HG02981 (cell line): ENCODE measurements around the gene TRIM17.

Experiments used
- ATAC-seq: cut with Tn5 transposase; IDR thresholded peaks from one replicate; pipeline ENCODE4 v1.9.1; 2021; ENCODE audit warnings: mild to moderate bottlenecking, moderate library complexity; ENCODE audit not compliant: unreplicated experiment

Gene TRIM17

GRCh38 chr1:228402641-228403025 is 14.0 kb downstream of the TRIM17 start:
- no peak for ATAC-seq

GRCh38 chr1:228401782-228402640 is 14.7 kb downstream of the TRIM17 start:
- ATAC-seq: no peak

- ATAC-seq: no peak
Measured at GRCh38 chr1:228400692-228401454, 15.8 kb downstream of the TRIM17 start.

- no peak for ATAC-seq
Measured at GRCh38 chr1:228400237-228400651, 16.4 kb downstream of the TRIM17 start.

GRCh38 chr1:228399531-228400236 is 17.0 kb downstream of the TRIM17 start:
- ATAC-seq: no peak

- no peak for ATAC-seq
Measured at GRCh38 chr1:228398741-228399461, 17.8 kb downstream of the TRIM17 start.

- no peak for ATAC-seq
Measured at GRCh38 chr1:228397966-228398365, 18.7 kb downstream of the TRIM17 start.

GRCh38 chr1:228396770-228397662 is 19.6 kb downstream of the TRIM17 start:
- no peak for ATAC-seq

GRCh38 chr1:228394571-228395394 is 21.9 kb downstream of the TRIM17 start:
- ATAC-seq: no peak

GRCh38 chr1:228393811-228394570 is 22.7 kb downstream of the TRIM17 start:
- no peak for ATAC-seq

- ATAC-seq: no peak
Measured at GRCh38 chr1:228393268-228393701, 23.4 kb downstream of the TRIM17 start.

- ATAC-seq: no peak
Measured at GRCh38 chr1:228392111-228392936, 24.3 kb downstream of the TRIM17 start.

GRCh38 chr1:228391411-228392020 is 25.1 kb downstream of the TRIM17 start:
- ATAC-seq: no peak

- ATAC-seq: no peak
Measured at GRCh38 chr1:228390649-228391048, 26.0 kb downstream of the TRIM17 start.

GRCh38 chr1:228387321-228387720 is 29.3 kb downstream of the TRIM17 start:
- ATAC-seq: no peak

GRCh38 chr1:228385232-228385631 is 31.4 kb downstream of the TRIM17 start:
- no peak for ATAC-seq

- no peak for ATAC-seq
Measured at GRCh38 chr1:228383773-228384172, 32.9 kb downstream of the TRIM17 start.
